Stomach (tissue), 9 donors: Measurements from ENCODE around the gene PDCD1. TPM values are rescaled to one million over a fixed set of nuclear protein-coding genes. Genes with fewer than 3 reads are reported as not detected.

Experiments used
- DNase-seq, 2 donors: peaks; one replicate each; pipeline versions ENCODE4 v3.0.0 to v3.0.0-alpha.2; 2013 to 2019
- H3K27ac ChIP-seq, 5 donors: fragments of 200-600 bp in 4 of 5; sonication (generic) in 4 of 5; one replicate each; pipeline ENCODE4 v1.5.1; 2013 to 2019; ENCODE audit warnings: mild to moderate bottlenecking in 1 of 5, moderate library complexity in 1 of 5
- H3K27me3 ChIP-seq, 3 donors: fragments of 200-600 bp; sonication (generic); one replicate each; pipeline ENCODE4 v1.5.1; 2017 to 2019; ENCODE audit warnings: mixed run types in 1 of 3
- H3K36me3 ChIP-seq, 4 donors: fragments of 200-600 bp; sonication (generic); 1 replicate in 3 of 4; 2 replicates in 1 of 4; pipeline ENCODE4 v1.5.1; 2016 to 2019
- H3K4me1 ChIP-seq, 4 donors: fragments of 200-600 bp; sonication (generic); one replicate each; pipeline ENCODE4 v1.5.1; 2016 to 2019
- H3K4me3 ChIP-seq, 4 donors: fragments of 200-600 bp; sonication (generic) in 3 of 4; one replicate each; pipeline ENCODE4 v1.5.1; 2016 to 2019; ENCODE audit warnings: mild to moderate bottlenecking in 1 of 4
- H3K9me3 ChIP-seq, 4 donors: fragments of 200-600 bp; sonication (generic); one replicate each; pipeline ENCODE4 v1.5.1; 2016 to 2019
- CTCF ChIP-seq, 7 experiments: fragments of 450-650 bp in 4 of 7; fragments of 200-600 bp in 3 of 7; sonication (generic) in 3 of 7; IDR thresholded peaks; one replicate each; pipeline ENCODE4 v1.5.1; 2016 to 2019; ENCODE audit warnings: antibody characterized with exemption in 7 of 7, control low read depth in 2 of 7, mild to moderate bottlenecking in 1 of 7
- EP300 ChIP-seq: sonication (generic); formaldehyde crosslinking; IDR thresholded peaks from one replicate; pipeline ENCODE4 v1.6.1; 2017; ENCODE audit warnings: antibody characterized with exemption
- POLR2A ChIP-seq, 4 donors: fragments of 450-650 bp; IDR thresholded peaks; one replicate each; pipeline ENCODE4 v1.6.1; 2016; ENCODE audit warnings: antibody characterized with exemption in 4 of 4, control low read depth in 2 of 4, mild to moderate bottlenecking in 1 of 4, moderate library complexity in 1 of 4
- POLR2AphosphoS5 ChIP-seq, 3 donors: sonication (generic); formaldehyde crosslinking; IDR thresholded peaks; one replicate each; pipeline ENCODE4 v1.6.1; 2016; ENCODE audit warnings: antibody characterized with exemption in 3 of 3
- WGBS, 5 donors: extraction: QIAGEN DNeasy Blood & Tissue Kit in 3 of 5; methylation state at CpG; one replicate each; pipeline versions ENCODE4 v1.1.5 to v1.1.7; 2013 to 2018; 5-methylcytosine and 5-hydroxymethylcytosine counted together
- intact Hi-C: fragments of 100-400 bp; cut with DNase I; formaldehyde crosslinking; loops from one replicate; pipeline ENCODE4 v1.15.1; 2023; ENCODE audit warnings: low total_unique reads
- polyA plus RNA-seq, 3 donors: library from polyadenylated mRNA; stranded (reverse); fragments of 200-250 nt; gene quantifications; one replicate each; pipeline ENCODE4 v1.2.3, GENCODE V29; 2013
- total RNA-seq, 5 donors: library from RNA; depleted of rRNA; stranded (reverse); fragments of >200 nt; gene quantifications; one replicate each; pipeline versions ENCODE4 v1.1.0 to v1.2.3, GENCODE V29; 2014 to 2016
- donor health status: healthy with polysubstance abuse.
- donor health status: Bipolar disorder and iron deficiency.
- donor health status: healthy.

Gene PDCD1
- total and polyA plus RNA-seq, 8 donors: 0.18 to 2.2 (median 0.60) TPM; not detected in 3

- intact Hi-C loops: no loop called here
- H3K4me3 ChIP-seq: no peak overlapping the region
- peaks cover 0 to 57% (median 5%) of the 10 kb centered on the region in 3 donors for H3K27me3 ChIP-seq
- no peaks in the 10 kb centered on the region for H3K9me3 ChIP-seq
- no peak for TF ChIP-seq EP300
- H3K27ac ChIP-seq: no peak overlapping the region
- 78 to 84% (median 80%) methylated on average over 29 to 48 of the region's 48 CpGs for WGBS, 5 donors
- H3K36me3 ChIP-seq: no peaks in the 10 kb centered on the region
- H3K4me1 ChIP-seq: no peaks in the 10 kb centered on the region
- DNase-seq: no peak
These were observed 42.9 kb downstream of the PDCD1 start for GRCh38 chr2:241815477-241816430.

GRCh38 chr2:241814643-241815476, 43.8 kb downstream of the PDCD1 start:
- Histone ChIP-seq H3K4me1 (no peaks in the 10 kb centered on the region), H3K27ac (no peak overlapping the region), H3K4me3 (no peak overlapping the region), H3K9me3 (no peaks in the 10 kb centered on the region), H3K36me3 (no peaks in the 10 kb centered on the region), H3K27me3 (peaks cover 0 to 54% (median 5%) of the 10 kb centered on the region in 3 donors)
- 79 to 87% (median 81%) methylated on average over 28 to 52 of the region's 52 CpGs for WGBS, 5 donors
- intact Hi-C loops: no loop called here
- DNase-seq: no peak
- TF ChIP-seq EP300: no peak
- no peak for TF ChIP-seq POLR2AphosphoS5 (IDR thresholded peaks at IDR 0.05)
- no peak for TF ChIP-seq CTCF (IDR thresholded peaks at IDR 0.05)
- no peak for TF ChIP-seq POLR2A (IDR thresholded peaks at IDR 0.05)

GRCh38 chr2:241814393-241814642, 44.4 kb downstream of the PDCD1 start:
- intact Hi-C loops: no loop called here
- no peak overlapping the region for H3K27ac ChIP-seq
- no peaks in the 10 kb centered on the region for H3K36me3 ChIP-seq
- no peak overlapping the region for H3K4me3 ChIP-seq
- 84 to 100% (median 86%) methylated on average over 4 to 17 of the region's 17 CpGs for WGBS, 5 donors
- no peak for DNase-seq
- H3K4me1 ChIP-seq: no peaks in the 10 kb centered on the region
- peaks cover 0 to 54% (median 5%) of the 10 kb centered on the region in 3 donors for H3K27me3 ChIP-seq
- no peaks in the 10 kb centered on the region for H3K9me3 ChIP-seq
- TF ChIP-seq POLR2A (IDR thresholded peaks at IDR 0.05) (no peak), POLR2AphosphoS5 (IDR thresholded peaks at IDR 0.05) (no peak), CTCF (IDR thresholded peaks at IDR 0.05) (no peak), EP300 (no peak)

- no peak for DNase-seq
- Histone ChIP-seq H3K4me3 (no peak overlapping the region), H3K4me1 (no peaks in the 10 kb centered on the region), H3K36me3 (no peaks in the 10 kb centered on the region), H3K9me3 (no peaks in the 10 kb centered on the region), H3K27ac (no peak overlapping the region), H3K27me3 (peaks cover 0 to 54% (median 5%) of the 10 kb centered on the region in 3 donors)
- 51 to 69% (median 60%) methylated on average over 19 to 20 of the region's 20 CpGs for WGBS, 5 donors
- intact Hi-C loops: no loop called here
- TF ChIP-seq EP300 (no peak), POLR2AphosphoS5 (IDR thresholded peaks at IDR 0.05) (no peak), CTCF (IDR thresholded peaks at IDR 0.05) (no peak), POLR2A (IDR thresholded peaks at IDR 0.05) (no peak)
These were observed 44.9 kb downstream of the PDCD1 start for GRCh38 chr2:241813644-241814392.
